Measurements from ENCODE around the gene FADS2.

- TF ChIP-seq, protein P1, sequence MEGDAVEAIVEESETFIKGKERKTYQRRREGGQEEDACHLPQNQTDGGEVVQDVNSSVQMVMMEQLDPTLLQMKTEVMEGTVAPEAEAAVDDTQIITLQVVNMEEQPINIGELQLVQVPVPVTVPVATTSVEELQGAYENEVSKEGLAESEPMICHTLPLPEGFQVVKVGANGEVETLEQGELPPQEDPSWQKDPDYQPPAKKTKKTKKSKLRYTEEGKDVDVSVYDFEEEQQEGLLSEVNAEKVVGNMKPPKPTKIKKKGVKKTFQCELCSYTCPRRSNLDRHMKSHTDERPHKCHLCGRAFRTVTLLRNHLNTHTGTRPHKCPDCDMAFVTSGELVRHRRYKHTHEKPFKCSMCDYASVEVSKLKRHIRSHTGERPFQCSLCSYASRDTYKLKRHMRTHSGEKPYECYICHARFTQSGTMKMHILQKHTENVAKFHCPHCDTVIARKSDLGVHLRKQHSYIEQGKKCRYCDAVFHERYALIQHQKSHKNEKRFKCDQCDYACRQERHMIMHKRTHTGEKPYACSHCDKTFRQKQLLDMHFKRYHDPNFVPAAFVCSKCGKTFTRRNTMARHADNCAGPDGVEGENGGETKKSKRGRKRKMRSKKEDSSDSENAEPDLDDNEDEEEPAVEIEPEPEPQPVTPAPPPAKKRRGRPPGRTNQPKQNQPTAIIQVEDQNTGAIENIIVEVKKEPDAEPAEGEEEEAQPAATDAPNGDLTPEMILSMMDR (IDR thresholded peaks at IDR 0.05; ENCODE audit: insufficient read depth, low read length, poor library complexity, severe bottlenecking), result no peak
- no peak for TF ChIP-seq EZH2phosphoT487 (conservative IDR thresholded peaks at IDR 0.05; ENCODE audit: low read length)
Measured at GRCh38 chr11:61905067-61905696, 77.1 kb downstream of the FADS2 start.

All from SU-DHL-6 (cell line).